Colonic mucosa (tissue), 4 donors: ENCODE results near the gene SEMA6B. TPM values are rescaled to one million over a fixed set of nuclear protein-coding genes. Genes with fewer than 3 reads are reported as not detected.

Source experiments
- DNase-seq: peaks from one replicate; pipeline ENCODE4 v3.0.0-alpha.2; 2020
- H3K27ac ChIP-seq: fragments of 200-600 bp; one replicate; pipeline ENCODE4 v1.8.0; 2021
- H3K27me3 ChIP-seq: fragments of 200-600 bp; one replicate; pipeline ENCODE4 v1.8.0; 2021
- H3K36me3 ChIP-seq: fragments of 200-600 bp; one replicate; pipeline ENCODE4 v1.8.0; 2021
- H3K4me1 ChIP-seq: fragments of 200-600 bp; one replicate; pipeline ENCODE4 v1.8.0; 2021; ENCODE audit warnings: mild to moderate bottlenecking
- H3K4me3 ChIP-seq: fragments of 200-600 bp; one replicate; pipeline ENCODE4 v1.8.0; 2021
- H3K9ac ChIP-seq, 2 donors: one replicate each; pipeline ENCODE4 v1.7.0; 2013; ENCODE audit warnings: control low read depth in 2 of 2, low read depth in 2 of 2, low read length in 2 of 2
- H3K9me3 ChIP-seq: fragments of 200-600 bp; one replicate; pipeline ENCODE4 v1.8.0; 2021
- CTCF ChIP-seq: fragments of 200-600 bp; IDR thresholded peaks from one replicate; pipeline ENCODE4 v1.8.0; 2022; ENCODE audit warnings: antibody characterized with exemption, mild to moderate bottlenecking
- intact Hi-C: fragments of 100-400 bp; cut with DNase I; formaldehyde crosslinking; loops from one replicate; pipeline ENCODE4 v1.14.1; 2022
- total RNA-seq, 2 donors: library from RNA; stranded (reverse); fragmentation: NEBNext Ultra II Directional in 1 of 2; extraction: Animal tissue kit (Norgen Biotek cat#: 25700) in 1 of 2; gene quantifications; one replicate each; pipeline ENCODE4 v1.2.1, GENCODE V29; 2021
- donor health status: healthy.
- donor health status: DM: no; HTN: no; CAD: no.
- donor health status: DM: no; HTN: no; CAD: no.

Gene SEMA6B
- total RNA-seq, 2 donors from 2014 or later = 1.3 to 5.6 TPM

GRCh38 chr19:4579389-4579788 lies 19.9 kb upstream of the SEMA6B start:
- no peak for DNase-seq
- no peaks in the 10 kb centered on the region for H3K36me3 ChIP-seq
- no peak overlapping the region for H3K27ac ChIP-seq
- no peak for TF ChIP-seq CTCF
- H3K9me3 ChIP-seq = no peaks in the 10 kb centered on the region
- H3K9ac ChIP-seq = no peak overlapping the region
- H3K4me1 ChIP-seq = peaks cover 2% of the 10 kb centered on the region
- H3K27me3 ChIP-seq = peaks cover 44% of the 10 kb centered on the region
- intact Hi-C loops = loop anchor here (5.0 kb wide), 1 partner anchor 58 kb away; the partner anchor contains the start of gene TNFAIP8L1
- H3K4me3 ChIP-seq = no peak overlapping the region

- Histone ChIP-seq H3K27ac (no peak overlapping the region), H3K36me3 (no peaks in the 10 kb centered on the region), H3K4me1 (no peaks in the 10 kb centered on the region), H3K27me3 (peaks cover 38% of the 10 kb centered on the region), H3K9ac (no peak overlapping the region), H3K4me3 (no peak overlapping the region), H3K9me3 (no peaks in the 10 kb centered on the region)
- intact Hi-C loops = loop anchor here (5.0 kb wide), 1 partner anchor 59 kb away; the partner anchor contains the start of gene TNFAIP8L1
- TF ChIP-seq CTCF = no peak
- DNase-seq = no peak
Measured at GRCh38 chr19:4578552-4579248, 19.2 kb upstream of the SEMA6B start.

GRCh38 chr19:4577020-4577782 lies 17.7 kb upstream of the SEMA6B start:
- H3K9me3 ChIP-seq = no peaks in the 10 kb centered on the region
- no peaks in the 10 kb centered on the region for H3K36me3 ChIP-seq
- no peak for DNase-seq
- H3K4me3 ChIP-seq = no peak overlapping the region
- peaks cover 27% of the 10 kb centered on the region for H3K27me3 ChIP-seq
- no peak overlapping the region for H3K27ac ChIP-seq
- H3K9ac ChIP-seq = no peak overlapping the region
- intact Hi-C loops = loop anchor here (5.0 kb wide), 1 partner anchor 60 kb away; the partner anchor contains the start of gene TNFAIP8L1
- no peaks in the 10 kb centered on the region for H3K4me1 ChIP-seq
- TF ChIP-seq CTCF = no peak

- H3K27ac ChIP-seq = no peak overlapping the region
- no peaks in the 10 kb centered on the region for H3K4me1 ChIP-seq
- H3K9ac ChIP-seq = no peak overlapping the region
- peaks cover 21% of the 10 kb centered on the region for H3K27me3 ChIP-seq
- TF ChIP-seq CTCF = peak; percentile 49
- no peaks in the 10 kb centered on the region for H3K36me3 ChIP-seq
- DNase-seq = peak; percentile 71
- intact Hi-C loops = loop anchor here (5.0 kb wide), 1 partner anchor 61 kb away; the partner anchor contains the start of gene TNFAIP8L1
- no peak overlapping the region for H3K4me3 ChIP-seq
- no peaks in the 10 kb centered on the region for H3K9me3 ChIP-seq
Measured at GRCh38 chr19:4576016-4576933, 16.8 kb upstream of the SEMA6B start.
